HepG2 (cell line): ENCODE data around the gene ZNF512B. TPM values are rescaled to one million over a fixed set of nuclear protein-coding genes. Genes with fewer than 3 reads are reported as not detected.

Experiments used
- CCDC6 ChIP-seq: sonication (generic); formaldehyde crosslinking; IDR thresholded peaks from 2 replicates; pipeline ENCODE4 v1.8.1; 2022; ENCODE audit warnings: mild to moderate bottlenecking, missing genetic modification reagents, moderate library complexity
- FOXA3 ChIP-seq: IDR thresholded peaks from 2 replicates; pipeline ENCODE4 v1.6.1; 2016; ENCODE audit warnings: missing genetic modification reagents, missing compliant biosample characterization
- GZF1 ChIP-seq: sonication (generic); formaldehyde crosslinking; IDR thresholded peaks from 2 replicates; pipeline ENCODE4 v1.5.1; 2020; ENCODE audit warnings: mild to moderate bottlenecking, missing genetic modification reagents
- MTF1 ChIP-seq: sonication (generic); formaldehyde crosslinking; IDR thresholded peaks from 2 replicates; pipeline ENCODE4 v1.5.0; 2020; ENCODE audit warnings: missing genetic modification reagents
- RFX5 ChIP-seq: IDR thresholded peaks from 2 replicates; pipeline ENCODE4 v1.6.1; 2011; ENCODE audit warnings: low read depth, low read length, improper control_type of control experiment
- SIX4 ChIP-seq: sonication (generic); formaldehyde crosslinking; IDR thresholded peaks from 2 replicates; pipeline ENCODE4 v1.4.0; 2020; ENCODE audit warnings: missing genetic modification reagents
- SSRP1 ChIP-seq: IDR thresholded peaks from 2 replicates; pipeline ENCODE4 v1.6.1; 2016; ENCODE audit warnings: control low read depth
- THYN1 ChIP-seq: sonication (generic); formaldehyde crosslinking; IDR thresholded peaks from 2 replicates; pipeline ENCODE4 v1.8.1; 2023; ENCODE audit warnings: low read depth, mild to moderate bottlenecking, moderate library complexity, missing genetic modification reagents, borderline replicate concordance
- YEATS4 ChIP-seq: sonication (generic); formaldehyde crosslinking; IDR thresholded peaks from 2 replicates; pipeline ENCODE4 v1.4.0; 2020; ENCODE audit warnings: missing genetic modification reagents, borderline replicate concordance
- ZFP1 ChIP-seq: IDR thresholded peaks from 2 replicates; pipeline ENCODE4 v1.6.1; 2016
- ZNF225 ChIP-seq: sonication (generic); formaldehyde crosslinking; IDR thresholded peaks from 2 replicates; pipeline ENCODE4 v1.4.0; 2020; ENCODE audit warnings: mild to moderate bottlenecking, missing genetic modification reagents
- ZNF235 ChIP-seq: sonication (generic); formaldehyde crosslinking; IDR thresholded peaks from 2 replicates; pipeline ENCODE4 v1.8.1; 2023; ENCODE audit warnings: mild to moderate bottlenecking, missing genetic modification reagents, borderline replicate concordance
- ZNF629 ChIP-seq: sonication (generic); formaldehyde crosslinking; conservative IDR thresholded peaks from 2 replicates; pipeline ENCODE4 v1.5.0; 2020; ENCODE audit warnings: missing genetic modification reagents
- ZNF768 ChIP-seq: sonication (generic); formaldehyde crosslinking; IDR thresholded peaks from 2 replicates; pipeline ENCODE4 v1.4.0; 2020; ENCODE audit warnings: missing genetic modification reagents
- polyA plus RNA-seq, 8 experiments: library from polyadenylated mRNA; depleted of rRNA in 3 of 8; stranded (reverse) in 7 of 8; unstranded in 1 of 8; fragments of >200 nt; fragmentation: Illumina TruSeq in 4 of 8; extraction: Trizol in 4 of 8; gene quantifications; 2 replicates each; pipeline versions ENCODE4 v1.2.1 to v1.2.3, GENCODE V29; 2011 to 2016; ENCODE audit warnings: low read depth in 4 of 8, missing spikeins in 1 of 8, mixed read lengths in 1 of 8; ENCODE audit not compliant: insufficient read depth in 1 of 8
- total RNA-seq, 5 experiments: library from RNA; depleted of rRNA; stranded (reverse); fragments of >200 nt; fragmentation: Illumina TruSeq; extraction: Trizol; gene quantifications; 2 replicates each; pipeline ENCODE4 v1.2.3, GENCODE V29; 2016; ENCODE audit warnings: low read depth in 1 of 5
- TF ChIP-seq, protein P1 (sequence below): sonication (generic); formaldehyde crosslinking; IDR thresholded peaks from 2 replicates; pipeline ENCODE4 v1.5.1; 2020; ENCODE audit warnings: missing genetic modification reagents, mild to moderate bottlenecking, borderline replicate concordance
- TF ChIP-seq, protein P2 (sequence below): sonication (generic); formaldehyde crosslinking; IDR thresholded peaks from 2 replicates; pipeline ENCODE4 v1.5.0; 2020; ENCODE audit warnings: mild to moderate bottlenecking, missing genetic modification reagents
- TF ChIP-seq, protein P3 (sequence below): IDR thresholded peaks from 2 replicates; pipeline ENCODE4 v1.6.1; 2012; ENCODE audit warnings: low read depth, low read length, improper control_type of control experiment
- TF ChIP-seq, protein P4 (sequence below): sonication (generic); formaldehyde crosslinking; IDR thresholded peaks from 2 replicates; pipeline ENCODE4 v1.5.1; 2020; ENCODE audit warnings: mild to moderate bottlenecking, missing genetic modification reagents, borderline replicate concordance
- TF ChIP-seq, protein P5 (sequence below), 2 experiments: fragments of 450-650 bp in 1 of 2; sonication (generic) in 1 of 2; formaldehyde crosslinking; IDR thresholded peaks; 2 replicates each; pipeline versions ENCODE4 v1.5.0 to v1.8.0; 2020 to 2022; ENCODE audit warnings: mild to moderate bottlenecking in 1 of 2, missing genetic modification reagents in 1 of 2
- TF ChIP-seq, protein P6 (sequence below): IDR thresholded peaks from 2 replicates; pipeline ENCODE4 v1.6.1; 2018; ENCODE audit warnings: missing genetic modification reagents, mild to moderate bottlenecking, missing compliant biosample characterization

Gene ZNF512B
- total and polyA plus RNA-seq, 2 of the 13 experiments (the other 11 are each of a cell fraction or from before 2014, with no cell fraction given) = 11.5 to 30.6 TPM

DNA sequence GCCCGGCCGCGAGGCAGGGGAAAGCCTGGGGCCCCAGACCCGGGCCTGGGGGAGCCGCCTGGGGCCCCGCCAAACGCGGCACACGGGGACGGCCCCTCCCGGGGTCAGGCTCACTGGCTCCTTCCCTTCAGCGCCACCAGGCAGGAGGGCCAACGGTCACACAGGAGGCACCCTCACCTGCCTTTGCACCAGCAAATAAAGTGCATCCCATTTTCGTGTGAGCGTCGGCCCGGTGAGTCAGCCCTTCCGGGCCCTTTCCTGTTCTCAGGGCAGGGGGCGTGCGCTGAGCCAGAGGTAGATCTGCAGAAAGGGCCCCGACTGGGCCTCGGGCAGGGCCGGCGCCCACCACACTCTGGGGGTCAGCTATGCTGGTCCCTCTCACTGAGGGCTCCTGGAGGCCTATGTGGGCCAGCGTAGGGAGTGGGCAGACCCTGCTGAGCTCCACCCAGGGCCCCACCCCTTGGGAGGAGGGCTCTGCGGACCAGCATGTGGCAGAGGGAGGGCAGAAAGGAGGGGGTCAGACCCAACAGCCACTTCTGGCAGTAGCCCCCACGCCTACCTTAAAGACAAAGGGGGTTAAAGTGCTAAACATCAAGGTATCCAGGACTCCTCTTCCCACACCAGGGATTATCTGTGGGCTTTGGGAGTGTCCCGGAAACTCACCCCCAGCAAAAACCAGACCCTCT is 12.6 kb downstream of the ZNF512B start (continued):
- TF ChIP-seq, protein P1, sequence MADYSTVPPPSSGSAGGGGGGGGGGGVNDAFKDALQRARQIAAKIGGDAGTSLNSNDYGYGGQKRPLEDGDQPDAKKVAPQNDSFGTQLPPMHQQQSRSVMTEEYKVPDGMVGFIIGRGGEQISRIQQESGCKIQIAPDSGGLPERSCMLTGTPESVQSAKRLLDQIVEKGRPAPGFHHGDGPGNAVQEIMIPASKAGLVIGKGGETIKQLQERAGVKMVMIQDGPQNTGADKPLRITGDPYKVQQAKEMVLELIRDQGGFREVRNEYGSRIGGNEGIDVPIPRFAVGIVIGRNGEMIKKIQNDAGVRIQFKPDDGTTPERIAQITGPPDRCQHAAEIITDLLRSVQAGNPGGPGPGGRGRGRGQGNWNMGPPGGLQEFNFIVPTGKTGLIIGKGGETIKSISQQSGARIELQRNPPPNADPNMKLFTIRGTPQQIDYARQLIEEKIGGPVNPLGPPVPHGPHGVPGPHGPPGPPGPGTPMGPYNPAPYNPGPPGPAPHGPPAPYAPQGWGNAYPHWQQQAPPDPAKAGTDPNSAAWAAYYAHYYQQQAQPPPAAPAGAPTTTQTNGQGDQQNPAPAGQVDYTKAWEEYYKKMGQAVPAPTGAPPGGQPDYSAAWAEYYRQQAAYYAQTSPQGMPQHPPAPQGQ (CRISPR knock-in tag) = 0 out of 2 replicates have a peak, but pooled peaks have one; percentile 89
- TF ChIP-seq SSRP1 (CRISPR knock-in tag) (peak; percentile 63; the same call in 1 of the 2 replicates), ZNF768 (CRISPR knock-in tag) (no peak; the same call in 1 of the 2 replicates), GZF1 (CRISPR knock-in tag) (peak; percentile 66; the same call in 1 of the 2 replicates), FOXA3 (peak; percentile 65), THYN1 (no peak), ZNF225 (peak; percentile 87; the same call in 1 of the 2 replicates), ZFP1 (CRISPR knock-in tag) (0 out of 2 replicates have a peak, but pooled peaks have one; percentile 35), CCDC6 (no peak), RFX5 (no peak), YEATS4 (no peak), SIX4 (CRISPR knock-in tag) (no peak), MTF1 (0 out of 2 replicates have a peak, but pooled peaks have one; percentile 60), ZNF235 (CRISPR knock-in tag) (no peak; the same call in 1 of the 2 replicates), ZNF629 (CRISPR knock-in tag) (no peak)
- TF ChIP-seq, protein P2, sequence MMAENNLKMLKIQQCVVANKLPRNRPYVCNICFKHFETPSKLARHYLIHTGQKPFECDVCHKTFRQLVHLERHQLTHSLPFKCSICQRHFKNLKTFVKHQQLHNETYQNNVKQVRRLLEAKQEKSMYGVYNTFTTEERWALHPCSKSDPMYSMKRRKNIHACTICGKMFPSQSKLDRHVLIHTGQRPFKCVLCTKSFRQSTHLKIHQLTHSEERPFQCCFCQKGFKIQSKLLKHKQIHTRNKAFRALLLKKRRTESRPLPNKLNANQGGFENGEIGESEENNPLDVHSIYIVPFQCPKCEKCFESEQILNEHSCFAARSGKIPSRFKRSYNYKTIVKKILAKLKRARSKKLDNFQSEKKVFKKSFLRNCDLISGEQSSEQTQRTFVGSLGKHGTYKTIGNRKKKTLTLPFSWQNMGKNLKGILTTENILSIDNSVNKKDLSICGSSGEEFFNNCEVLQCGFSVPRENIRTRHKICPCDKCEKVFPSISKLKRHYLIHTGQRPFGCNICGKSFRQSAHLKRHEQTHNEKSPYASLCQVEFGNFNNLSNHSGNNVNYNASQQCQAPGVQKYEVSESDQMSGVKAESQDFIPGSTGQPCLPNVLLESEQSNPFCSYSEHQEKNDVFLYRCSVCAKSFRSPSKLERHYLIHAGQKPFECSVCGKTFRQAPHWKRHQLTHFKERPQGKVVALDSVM (CRISPR knock-in tag) = no peak; the same call in 1 of the 2 replicates
- TF ChIP-seq, protein P3, sequence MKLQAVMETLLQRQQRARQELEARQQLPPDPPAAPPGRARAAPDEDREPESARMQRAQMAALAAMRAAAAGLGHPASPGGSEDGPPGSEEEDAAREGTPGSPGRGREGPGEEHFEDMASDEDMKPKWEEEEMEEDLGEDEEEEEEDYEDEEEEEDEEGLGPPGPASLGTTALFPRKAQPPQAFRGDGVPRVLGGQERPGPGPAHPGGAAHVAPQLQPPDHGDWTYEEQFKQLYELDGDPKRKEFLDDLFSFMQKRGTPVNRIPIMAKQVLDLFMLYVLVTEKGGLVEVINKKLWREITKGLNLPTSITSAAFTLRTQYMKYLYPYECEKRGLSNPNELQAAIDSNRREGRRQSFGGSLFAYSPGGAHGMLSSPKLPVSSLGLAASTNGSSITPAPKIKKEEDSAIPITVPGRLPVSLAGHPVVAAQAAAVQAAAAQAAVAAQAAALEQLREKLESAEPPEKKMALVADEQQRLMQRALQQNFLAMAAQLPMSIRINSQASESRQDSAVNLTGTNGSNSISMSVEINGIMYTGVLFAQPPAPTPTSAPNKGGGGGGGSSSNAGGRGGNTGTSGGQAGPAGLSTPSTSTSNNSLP = no peak
- TF ChIP-seq, protein P4, sequence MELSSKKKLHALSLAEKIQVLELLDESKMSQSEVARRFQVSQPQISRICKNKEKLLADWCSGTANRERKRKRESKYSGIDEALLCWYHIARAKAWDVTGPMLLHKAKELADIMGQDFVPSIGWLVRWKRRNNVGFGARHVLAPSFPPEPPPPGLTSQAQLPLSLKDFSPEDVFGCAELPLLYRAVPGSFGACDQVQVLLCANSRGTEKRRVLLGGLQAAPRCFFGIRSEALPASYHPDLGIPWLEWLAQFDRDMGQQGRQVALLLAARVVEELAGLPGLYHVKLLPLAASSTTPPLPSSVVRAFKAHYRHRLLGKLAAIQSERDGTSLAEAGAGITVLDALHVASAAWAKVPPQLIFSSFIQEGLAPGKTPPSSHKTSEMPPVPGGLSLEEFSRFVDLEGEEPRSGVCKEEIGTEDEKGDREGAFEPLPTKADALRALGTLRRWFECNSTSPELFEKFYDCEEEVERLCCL = 0 out of 2 replicates have a peak, but pooled peaks have one; percentile 61
- TF ChIP-seq, protein P5, sequence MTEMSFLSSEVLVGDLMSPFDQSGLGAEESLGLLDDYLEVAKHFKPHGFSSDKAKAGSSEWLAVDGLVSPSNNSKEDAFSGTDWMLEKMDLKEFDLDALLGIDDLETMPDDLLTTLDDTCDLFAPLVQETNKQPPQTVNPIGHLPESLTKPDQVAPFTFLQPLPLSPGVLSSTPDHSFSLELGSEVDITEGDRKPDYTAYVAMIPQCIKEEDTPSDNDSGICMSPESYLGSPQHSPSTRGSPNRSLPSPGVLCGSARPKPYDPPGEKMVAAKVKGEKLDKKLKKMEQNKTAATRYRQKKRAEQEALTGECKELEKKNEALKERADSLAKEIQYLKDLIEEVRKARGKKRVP (CRISPR knock-in tag; IDR thresholded peaks at IDR 0.05) = peak in 1 of 2 experiments; percentile 39; a peak in 1 of 4 replicates
- TF ChIP-seq, protein P6, sequence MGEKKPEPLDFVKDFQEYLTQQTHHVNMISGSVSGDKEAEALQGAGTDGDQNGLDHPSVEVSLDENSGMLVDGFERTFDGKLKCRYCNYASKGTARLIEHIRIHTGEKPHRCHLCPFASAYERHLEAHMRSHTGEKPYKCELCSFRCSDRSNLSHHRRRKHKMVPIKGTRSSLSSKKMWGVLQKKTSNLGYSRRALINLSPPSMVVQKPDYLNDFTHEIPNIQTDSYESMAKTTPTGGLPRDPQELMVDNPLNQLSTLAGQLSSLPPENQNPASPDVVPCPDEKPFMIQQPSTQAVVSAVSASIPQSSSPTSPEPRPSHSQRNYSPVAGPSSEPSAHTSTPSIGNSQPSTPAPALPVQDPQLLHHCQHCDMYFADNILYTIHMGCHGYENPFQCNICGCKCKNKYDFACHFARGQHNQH (CRISPR knock-in tag) = peak; percentile 74
